ENCODE results near the gene GPR87.

DNA sequence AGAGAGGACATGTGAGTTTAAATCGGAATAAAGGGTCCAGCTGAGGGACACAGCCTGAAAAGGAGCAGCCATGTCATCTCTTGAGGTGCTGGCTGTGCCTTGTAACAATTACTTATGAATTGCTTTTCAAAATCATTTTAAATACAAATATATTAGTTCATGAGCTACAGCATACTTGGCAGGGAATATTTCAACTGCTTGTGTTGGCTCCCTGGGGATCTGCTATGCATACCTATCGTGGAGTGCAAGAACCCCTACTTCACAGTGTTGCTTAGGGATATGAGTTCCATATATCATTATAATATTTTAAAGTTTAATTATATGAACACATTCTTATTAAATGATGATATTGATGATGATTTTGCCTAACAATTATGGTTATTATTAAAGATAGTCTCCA is 19.2 kb downstream of the GPR87 start:
- TF ChIP-seq, protein P1, sequence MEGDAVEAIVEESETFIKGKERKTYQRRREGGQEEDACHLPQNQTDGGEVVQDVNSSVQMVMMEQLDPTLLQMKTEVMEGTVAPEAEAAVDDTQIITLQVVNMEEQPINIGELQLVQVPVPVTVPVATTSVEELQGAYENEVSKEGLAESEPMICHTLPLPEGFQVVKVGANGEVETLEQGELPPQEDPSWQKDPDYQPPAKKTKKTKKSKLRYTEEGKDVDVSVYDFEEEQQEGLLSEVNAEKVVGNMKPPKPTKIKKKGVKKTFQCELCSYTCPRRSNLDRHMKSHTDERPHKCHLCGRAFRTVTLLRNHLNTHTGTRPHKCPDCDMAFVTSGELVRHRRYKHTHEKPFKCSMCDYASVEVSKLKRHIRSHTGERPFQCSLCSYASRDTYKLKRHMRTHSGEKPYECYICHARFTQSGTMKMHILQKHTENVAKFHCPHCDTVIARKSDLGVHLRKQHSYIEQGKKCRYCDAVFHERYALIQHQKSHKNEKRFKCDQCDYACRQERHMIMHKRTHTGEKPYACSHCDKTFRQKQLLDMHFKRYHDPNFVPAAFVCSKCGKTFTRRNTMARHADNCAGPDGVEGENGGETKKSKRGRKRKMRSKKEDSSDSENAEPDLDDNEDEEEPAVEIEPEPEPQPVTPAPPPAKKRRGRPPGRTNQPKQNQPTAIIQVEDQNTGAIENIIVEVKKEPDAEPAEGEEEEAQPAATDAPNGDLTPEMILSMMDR (conservative IDR thresholded peaks at IDR 0.05; ENCODE audit: low read depth, low read length) = no peak
- TF ChIP-seq EZH2 (IDR thresholded peaks at IDR 0.05; ENCODE audit: low read length, unreplicated experiment) = no peak
